ENCODE results near the gene DTNA. TPM values are rescaled to one million over a fixed set of nuclear protein-coding genes. Genes with fewer than 3 reads are reported as not detected.

The DTNA gene
- total RNA-seq, 1 experiment from 2014 or later = 0.77 TPM

- Histone ChIP-seq H3K27ac (ENCODE audit: low read length) (no peak overlapping the region), H3K4me3 (ENCODE audit: low read depth in 2 of 2, low read length in 2 of 2) (no peak overlapping the region), H3K36me3 (ENCODE audit: control insufficient read depth, insufficient read depth, low read length) (no peaks in the 10 kb centered on the region), H3K27me3 (ENCODE audit: control insufficient read depth, insufficient read depth, low read length) (no peaks in the 10 kb centered on the region), H3K9me3 (ENCODE audit: control insufficient read depth, insufficient read depth, low read depth, low read length) (no peaks in the 10 kb centered on the region), H3K4me1 (ENCODE audit: control insufficient read depth, insufficient read depth, low read length) (no peaks in the 10 kb centered on the region)
- BruUV-seq (replicated peaks) = no TSS peak
- ChIA-PET CTCF (no interaction called here), POLR2A (no interaction called here)
- TF ChIP-seq TCF7L2 (IDR thresholded peaks at IDR 0.05; ENCODE audit: low read depth, low read length) (no peak), POLR2AphosphoS5 (IDR thresholded peaks at IDR 0.05; ENCODE audit: low read depth, low read length) (no peak), SIN3A (IDR thresholded peaks at IDR 0.05; ENCODE audit: borderline replicate concordance, insufficient read depth, low read depth, low read length) (no peak)
- TF ChIP-seq, protein P1, sequence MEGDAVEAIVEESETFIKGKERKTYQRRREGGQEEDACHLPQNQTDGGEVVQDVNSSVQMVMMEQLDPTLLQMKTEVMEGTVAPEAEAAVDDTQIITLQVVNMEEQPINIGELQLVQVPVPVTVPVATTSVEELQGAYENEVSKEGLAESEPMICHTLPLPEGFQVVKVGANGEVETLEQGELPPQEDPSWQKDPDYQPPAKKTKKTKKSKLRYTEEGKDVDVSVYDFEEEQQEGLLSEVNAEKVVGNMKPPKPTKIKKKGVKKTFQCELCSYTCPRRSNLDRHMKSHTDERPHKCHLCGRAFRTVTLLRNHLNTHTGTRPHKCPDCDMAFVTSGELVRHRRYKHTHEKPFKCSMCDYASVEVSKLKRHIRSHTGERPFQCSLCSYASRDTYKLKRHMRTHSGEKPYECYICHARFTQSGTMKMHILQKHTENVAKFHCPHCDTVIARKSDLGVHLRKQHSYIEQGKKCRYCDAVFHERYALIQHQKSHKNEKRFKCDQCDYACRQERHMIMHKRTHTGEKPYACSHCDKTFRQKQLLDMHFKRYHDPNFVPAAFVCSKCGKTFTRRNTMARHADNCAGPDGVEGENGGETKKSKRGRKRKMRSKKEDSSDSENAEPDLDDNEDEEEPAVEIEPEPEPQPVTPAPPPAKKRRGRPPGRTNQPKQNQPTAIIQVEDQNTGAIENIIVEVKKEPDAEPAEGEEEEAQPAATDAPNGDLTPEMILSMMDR (IDR thresholded peaks at IDR 0.05) = no peak
- TF ChIP-seq, protein P2, sequence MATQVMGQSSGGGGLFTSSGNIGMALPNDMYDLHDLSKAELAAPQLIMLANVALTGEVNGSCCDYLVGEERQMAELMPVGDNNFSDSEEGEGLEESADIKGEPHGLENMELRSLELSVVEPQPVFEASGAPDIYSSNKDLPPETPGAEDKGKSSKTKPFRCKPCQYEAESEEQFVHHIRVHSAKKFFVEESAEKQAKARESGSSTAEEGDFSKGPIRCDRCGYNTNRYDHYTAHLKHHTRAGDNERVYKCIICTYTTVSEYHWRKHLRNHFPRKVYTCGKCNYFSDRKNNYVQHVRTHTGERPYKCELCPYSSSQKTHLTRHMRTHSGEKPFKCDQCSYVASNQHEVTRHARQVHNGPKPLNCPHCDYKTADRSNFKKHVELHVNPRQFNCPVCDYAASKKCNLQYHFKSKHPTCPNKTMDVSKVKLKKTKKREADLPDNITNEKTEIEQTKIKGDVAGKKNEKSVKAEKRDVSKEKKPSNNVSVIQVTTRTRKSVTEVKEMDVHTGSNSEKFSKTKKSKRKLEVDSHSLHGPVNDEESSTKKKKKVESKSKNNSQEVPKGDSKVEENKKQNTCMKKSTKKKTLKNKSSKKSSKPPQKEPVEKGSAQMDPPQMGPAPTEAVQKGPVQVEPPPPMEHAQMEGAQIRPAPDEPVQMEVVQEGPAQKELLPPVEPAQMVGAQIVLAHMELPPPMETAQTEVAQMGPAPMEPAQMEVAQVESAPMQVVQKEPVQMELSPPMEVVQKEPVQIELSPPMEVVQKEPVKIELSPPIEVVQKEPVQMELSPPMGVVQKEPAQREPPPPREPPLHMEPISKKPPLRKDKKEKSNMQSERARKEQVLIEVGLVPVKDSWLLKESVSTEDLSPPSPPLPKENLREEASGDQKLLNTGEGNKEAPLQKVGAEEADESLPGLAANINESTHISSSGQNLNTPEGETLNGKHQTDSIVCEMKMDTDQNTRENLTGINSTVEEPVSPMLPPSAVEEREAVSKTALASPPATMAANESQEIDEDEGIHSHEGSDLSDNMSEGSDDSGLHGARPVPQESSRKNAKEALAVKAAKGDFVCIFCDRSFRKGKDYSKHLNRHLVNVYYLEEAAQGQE (IDR thresholded peaks at IDR 0.05; ENCODE audit: insufficient read depth in 1 of 2, low read depth in 2 of 2, low read length in 1 of 2) = no peak
- intact Hi-C loops (cut with micrococcal nuclease; ENCODE audit: unreplicated experiment) = no loop called here
- ATAC-seq (no peak), DNase-seq (ENCODE audit: low read depth, low spot score) (no peak)
- in situ Hi-C loops (cut with HindIII; ENCODE audit: low pct_unique_long_range_greater_than_20kb, low sequenced_read_pairs) = no loop called here
These were observed 127.7 kb downstream of the DTNA start for GRCh38 chr18:34837769-34838272.

- Histone ChIP-seq H3K36me3 (ENCODE audit: control insufficient read depth, insufficient read depth, low read length) (no peaks in the 10 kb centered on the region), H3K9me3 (ENCODE audit: control insufficient read depth, insufficient read depth, low read depth, low read length) (no peaks in the 10 kb centered on the region), H3K27me3 (ENCODE audit: control insufficient read depth, insufficient read depth, low read length) (no peaks in the 10 kb centered on the region), H3K27ac (ENCODE audit: low read length) (no peak overlapping the region), H3K4me3 (ENCODE audit: low read depth in 2 of 2, low read length in 2 of 2) (no peak overlapping the region), H3K4me1 (ENCODE audit: control insufficient read depth, insufficient read depth, low read length) (no peaks in the 10 kb centered on the region)
- no peak for ATAC-seq
- in situ Hi-C loops (cut with HindIII; ENCODE audit: low pct_unique_long_range_greater_than_20kb, low sequenced_read_pairs) (no loop called here), intact Hi-C loops (cut with micrococcal nuclease; ENCODE audit: unreplicated experiment) (no loop called here)
- ChIA-PET POLR2A (no interaction called here), CTCF (no interaction called here)
- no TSS peak for BruUV-seq (replicated peaks)
- no peak for DNase-seq (ENCODE audit: low read depth, low spot score)
- TF ChIP-seq SIN3A (IDR thresholded peaks at IDR 0.05; ENCODE audit: borderline replicate concordance, insufficient read depth, low read depth, low read length) = no peak
- TF ChIP-seq, protein P2 (IDR thresholded peaks at IDR 0.05; ENCODE audit: insufficient read depth in 1 of 2, low read depth in 2 of 2, low read length in 1 of 2) = no peak
- TF ChIP-seq, protein P1 (IDR thresholded peaks at IDR 0.05) = no peak
- TF ChIP-seq POLR2AphosphoS5 (IDR thresholded peaks at IDR 0.05; ENCODE audit: low read depth, low read length) = no peak
- TF ChIP-seq TCF7L2 (IDR thresholded peaks at IDR 0.05; ENCODE audit: low read depth, low read length) = no peak
These were observed 128.6 kb downstream of the DTNA start for GRCh38 chr18:34838669-34839068.

Data from Panc1 (cell line).